SK-N-MC (cell line): Measurements from ENCODE around the gene SLC12A1.

ENCODE experiments used
- EZH2 ChIP-seq: fragments of 200-600 bp; sonication (generic); IDR thresholded peaks from one replicate; pipeline ENCODE4 v1.6.1; 2017; ENCODE audit warnings: antibody characterized with exemption
- POLR2AphosphoS5 ChIP-seq: IDR thresholded peaks from 2 replicates; pipeline ENCODE4 v1.6.1; 2012; ENCODE audit warnings: mild to moderate bottlenecking, low read depth, low read length, borderline replicate concordance

DNA sequence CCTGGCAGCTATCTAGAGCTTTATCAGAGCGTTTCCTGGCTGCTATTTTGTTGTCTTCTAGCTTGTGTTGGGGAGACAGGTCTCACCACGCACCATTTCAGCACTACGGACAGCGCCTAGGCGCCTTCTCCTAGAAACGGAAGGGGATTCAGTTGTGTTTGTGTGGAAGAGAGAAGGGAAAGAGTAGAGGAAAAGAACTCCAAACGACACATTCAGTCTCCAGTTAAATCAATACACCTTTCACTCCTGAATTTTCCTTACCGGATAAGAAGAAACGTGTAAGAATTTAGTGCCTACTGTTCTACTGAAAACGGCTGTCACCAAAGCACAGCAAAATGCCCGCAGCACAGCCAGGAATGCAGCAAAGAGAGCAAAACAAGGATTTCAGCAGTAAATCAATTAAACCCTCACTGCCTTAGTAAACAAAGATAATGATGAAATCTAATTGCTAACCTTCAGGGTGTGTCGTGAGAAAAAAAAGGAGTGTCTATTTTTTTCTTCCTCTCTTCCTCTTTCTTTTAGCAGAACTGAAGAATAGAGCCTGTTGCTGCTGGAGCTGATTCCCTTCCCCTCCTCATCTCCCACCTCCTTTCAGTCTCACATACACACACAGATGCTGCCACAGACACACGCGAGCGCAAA, 15.0 kb upstream of the SLC12A1 start:
- TF ChIP-seq EZH2 (no peak), POLR2AphosphoS5 (no peak)
